Anterior cingulate cortex (tissue), 58 donors: Measurements from ENCODE around the gene RAD50.
"Not testable (repeated sequence)": the region's sequence is repeated elsewhere in the genome, so short reads cannot be mapped to it uniquely, and the experiment has no call there.

Experiments
- DNase-seq, 58 donors: peaks; one replicate each; lab custom pipeline; 2025; lab: John Stamatoyannopoulos, UW

RAD50 gene

DNA sequence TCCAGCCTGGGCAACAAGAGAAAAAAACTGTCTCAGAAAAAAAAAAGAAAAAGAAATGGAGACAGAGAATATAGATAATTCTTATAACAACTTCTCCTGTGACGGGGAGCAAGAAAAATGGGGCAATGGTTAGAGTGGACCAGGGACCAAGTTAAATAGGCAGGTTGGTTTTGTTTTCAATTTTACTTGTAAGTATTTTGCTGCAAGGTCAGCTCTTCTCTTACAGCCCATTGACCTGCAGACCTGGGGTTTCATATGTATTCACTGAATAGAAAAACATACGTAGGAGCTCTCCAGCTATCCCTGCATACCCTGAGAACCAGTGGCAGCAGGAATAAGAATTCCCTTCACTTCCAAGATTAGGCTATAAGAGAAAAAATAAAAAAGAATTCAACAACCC lies 72.0 kb downstream of the RAD50 start:
- DNase-seq: no peak

DNA sequence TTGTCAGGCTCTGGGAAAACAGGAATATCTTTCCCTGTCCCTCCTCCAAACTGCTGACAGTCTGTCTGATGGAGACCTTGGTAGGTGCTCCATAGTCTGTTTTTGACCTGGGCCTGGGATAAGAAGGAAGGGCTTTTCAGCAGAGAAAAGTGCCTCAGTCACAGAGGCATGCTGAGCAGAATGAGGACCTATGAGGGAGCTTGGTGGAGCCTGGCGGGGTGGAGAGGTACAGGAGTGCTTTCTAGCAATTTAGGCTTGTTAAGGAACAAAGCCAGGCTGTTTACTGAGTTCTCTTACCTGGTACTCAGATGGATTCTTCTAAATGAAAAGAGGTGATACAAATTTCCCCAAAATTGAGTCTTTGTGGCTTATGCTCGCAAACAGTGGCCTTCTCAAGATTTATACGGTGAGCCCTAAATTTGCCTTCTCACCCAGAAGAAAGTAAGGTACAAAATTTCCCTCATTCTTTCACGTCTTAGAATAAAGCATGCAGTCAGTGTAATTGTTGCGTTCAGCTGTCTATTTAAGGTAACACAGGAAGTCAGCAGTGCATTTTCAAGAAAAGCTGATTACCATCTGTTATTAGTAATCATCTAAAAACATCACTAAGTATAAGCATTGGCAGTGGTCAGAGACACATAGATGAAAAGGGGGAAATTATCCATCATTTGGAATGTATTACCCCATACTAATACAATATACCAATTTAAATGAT lies 72.6 kb downstream of the RAD50 start:
- DNase-seq: no peak

DNA sequence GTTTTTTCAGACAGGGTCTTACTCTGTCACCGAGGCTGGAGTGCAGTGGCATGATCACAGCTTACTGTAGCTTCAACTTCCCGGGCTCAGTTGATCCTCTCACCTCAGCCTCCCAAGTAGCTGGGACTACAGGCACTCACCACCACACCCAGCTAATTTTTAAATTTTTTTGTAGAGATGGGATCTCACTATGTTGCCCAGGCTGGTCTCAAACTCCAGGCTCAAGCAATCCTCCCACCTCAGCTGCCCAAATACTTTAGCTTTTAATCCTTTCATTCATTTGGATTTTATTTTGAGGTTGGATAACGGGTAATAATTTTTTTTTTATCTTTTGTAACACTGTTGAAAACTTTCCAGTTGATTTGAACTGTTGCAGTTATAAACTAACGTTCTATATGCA lies 76.8 kb downstream of the RAD50 start:
- not testable (repeated sequence) for DNase-seq

DNA sequence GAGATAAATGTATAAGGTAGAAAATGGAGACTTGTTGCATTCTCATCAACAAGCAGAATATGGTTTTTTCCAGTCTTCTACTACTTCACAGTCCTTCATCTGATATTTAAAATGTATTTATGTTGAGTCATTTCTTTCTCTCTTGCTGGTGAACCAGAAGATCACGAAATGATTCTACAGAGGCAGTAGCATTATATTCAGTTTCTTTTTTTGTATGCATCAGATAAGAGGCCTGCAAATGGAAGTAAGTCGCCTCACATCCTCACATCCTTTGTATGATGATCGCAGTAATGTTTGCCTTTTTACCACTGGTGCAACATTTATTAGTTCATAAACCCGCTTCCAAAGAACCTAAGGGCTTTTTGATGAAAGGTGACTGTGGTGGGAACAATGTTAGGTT lies 79.1 kb downstream of the RAD50 start:
- no peak for DNase-seq

DNA sequence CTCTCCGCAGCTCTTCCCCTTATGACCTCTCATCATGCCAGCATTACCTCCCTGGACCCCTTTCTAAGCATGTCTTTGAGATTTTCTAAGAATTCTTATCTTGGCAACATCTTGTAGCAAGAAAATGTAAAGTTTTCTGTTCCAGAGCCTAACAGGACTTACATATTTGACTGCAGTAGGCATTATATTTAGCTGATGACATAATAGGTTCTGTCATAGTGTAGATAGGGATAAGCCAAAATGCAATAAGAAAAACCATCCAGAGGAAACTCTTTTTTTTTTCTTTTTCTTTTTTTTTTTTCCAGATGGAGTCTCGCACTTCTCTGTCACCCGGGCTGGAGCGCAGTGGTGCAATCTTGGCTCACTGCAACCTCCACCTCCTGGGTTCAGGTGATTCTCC lies 80.5 kb downstream of the RAD50 start:
- no peak for DNase-seq

DNA sequence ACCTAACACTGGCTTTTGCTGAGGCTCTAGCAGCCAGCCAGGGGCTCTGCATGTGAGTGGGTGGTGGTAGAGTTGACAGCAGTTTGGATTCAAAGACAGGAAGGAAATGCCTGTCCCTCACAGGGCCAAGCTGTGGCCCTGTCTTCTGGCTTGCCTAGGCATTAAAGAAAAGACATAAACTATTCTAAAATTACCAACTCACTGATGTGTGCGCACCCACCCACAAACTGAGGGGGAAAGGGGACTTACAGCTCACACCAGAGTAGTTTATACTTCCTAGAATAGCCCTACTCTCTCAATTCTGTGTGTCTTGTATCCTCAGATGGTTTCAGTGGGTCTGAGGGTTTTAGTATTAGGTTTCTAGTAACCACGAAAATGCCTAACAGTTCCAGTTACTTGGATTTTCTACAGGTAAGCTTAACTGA lies 82.9 kb downstream of the RAD50 start:
- DNase-seq: no peak

DNA sequence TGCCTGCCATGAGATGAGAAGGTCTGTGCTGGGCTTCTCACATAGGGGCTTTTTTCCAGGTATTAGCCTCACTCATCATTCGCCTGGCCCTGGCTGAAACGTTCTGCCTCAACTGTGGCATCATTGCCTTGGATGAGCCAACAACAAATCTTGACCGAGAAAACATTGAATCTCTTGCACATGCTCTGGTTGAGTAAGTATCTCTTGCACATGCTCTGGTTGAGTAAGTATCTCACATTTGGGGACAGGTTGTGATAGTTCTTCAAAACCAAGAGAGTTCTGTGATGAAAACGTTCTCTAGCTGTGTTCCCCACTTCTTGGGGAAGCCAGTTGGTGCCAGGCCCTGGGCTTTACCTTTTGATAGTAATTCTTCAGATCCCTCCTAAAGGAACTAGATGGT lies 83.8 kb downstream of the RAD50 start:
- DNase-seq: no peak

DNA sequence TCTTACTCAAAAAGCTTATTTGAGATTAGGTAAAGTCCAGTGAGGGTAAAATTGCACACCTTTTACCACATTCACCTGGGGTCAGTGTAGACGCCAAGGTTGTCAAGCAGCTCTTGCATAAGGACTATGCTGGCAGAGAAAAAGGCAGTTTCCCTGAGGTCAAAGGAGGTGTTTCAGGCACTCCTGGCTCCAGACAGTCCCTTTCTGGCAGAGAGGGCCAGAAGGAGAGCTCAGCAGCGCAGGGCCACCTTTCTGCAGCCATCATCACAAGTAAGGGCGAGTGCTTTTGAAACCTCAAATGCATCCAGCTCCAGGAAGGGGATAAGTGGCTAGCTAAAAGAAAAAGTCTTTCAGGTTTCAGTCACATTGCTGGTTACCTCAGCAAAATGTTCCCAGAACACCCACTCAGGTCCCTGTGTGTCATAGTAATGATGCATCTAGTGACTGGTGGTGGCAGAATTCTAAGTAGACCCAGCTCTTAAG lies 84.5 kb downstream of the RAD50 start:
- no peak for DNase-seq

DNA sequence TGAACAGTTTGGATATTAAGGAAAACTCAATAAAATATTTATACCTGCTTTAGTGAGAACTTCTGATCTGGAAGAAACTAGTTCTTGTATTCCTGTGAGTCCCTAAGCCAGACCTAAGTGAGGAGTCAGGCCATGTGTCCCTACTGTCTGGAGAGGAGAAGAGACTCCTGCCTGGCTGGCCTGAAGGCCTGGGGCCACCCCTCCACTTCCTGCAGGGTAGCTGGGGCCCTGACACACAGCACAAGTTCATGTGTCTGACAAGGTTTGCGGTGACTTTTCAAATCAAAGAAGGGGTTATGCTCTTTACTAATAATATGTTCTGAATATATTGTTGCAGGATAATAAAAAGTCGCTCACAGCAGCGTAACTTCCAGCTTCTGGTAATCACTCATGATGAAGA lies 85.1 kb downstream of the RAD50 start:
- DNase-seq: no peak

DNA sequence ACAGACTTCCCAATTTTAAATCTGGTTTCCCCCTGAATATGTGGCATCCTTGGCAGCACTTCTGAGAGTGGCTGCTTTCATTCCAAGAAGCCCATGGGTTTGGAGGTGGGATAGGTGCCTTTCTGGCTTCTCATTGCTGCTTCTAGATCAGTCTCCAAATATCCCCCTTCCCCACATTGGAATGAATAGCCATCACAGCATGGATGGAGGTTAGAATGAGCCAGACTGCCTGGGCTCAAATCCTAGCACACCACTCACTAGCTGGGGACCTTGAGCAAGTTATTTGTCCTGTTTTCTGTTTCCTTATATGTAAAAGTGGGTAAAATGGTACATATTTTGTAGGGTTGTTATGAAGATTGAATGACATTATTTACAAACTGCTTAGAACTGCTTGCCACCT lies 87.4 kb downstream of the RAD50 start:
- no peak for DNase-seq

DNA sequence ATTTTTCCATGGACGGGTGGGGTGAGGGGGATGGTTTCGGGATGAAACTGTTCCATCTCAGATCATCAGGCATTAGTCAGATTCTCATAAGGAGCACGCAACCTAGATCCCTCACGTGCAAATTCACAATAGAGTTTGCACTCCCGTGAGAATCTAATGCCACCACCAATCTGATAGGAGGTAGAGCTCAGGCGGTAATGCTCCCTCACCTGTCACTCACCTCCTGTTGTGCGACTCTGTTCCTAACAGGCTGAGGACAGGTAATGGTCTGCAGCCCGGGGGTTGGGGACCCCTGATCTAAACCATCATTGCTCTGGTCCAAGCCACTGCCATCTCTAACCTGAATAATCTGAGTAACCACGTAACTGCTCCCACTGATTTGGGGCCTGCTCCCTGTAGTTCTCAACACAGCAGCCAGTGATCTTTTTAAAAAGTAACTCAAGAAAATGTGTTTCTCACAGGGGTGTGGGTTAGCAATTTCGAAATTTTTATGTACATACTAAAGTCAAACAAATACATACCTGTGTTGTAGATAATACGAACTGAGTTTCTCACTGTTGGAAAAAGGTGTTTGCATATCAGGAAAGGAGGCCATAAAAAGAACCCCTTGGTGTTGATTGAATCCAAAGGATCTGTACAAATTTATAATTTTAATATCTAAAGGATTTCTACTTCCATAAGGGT lies 89.9 kb downstream of the RAD50 start:
- no peak for DNase-seq

DNA sequence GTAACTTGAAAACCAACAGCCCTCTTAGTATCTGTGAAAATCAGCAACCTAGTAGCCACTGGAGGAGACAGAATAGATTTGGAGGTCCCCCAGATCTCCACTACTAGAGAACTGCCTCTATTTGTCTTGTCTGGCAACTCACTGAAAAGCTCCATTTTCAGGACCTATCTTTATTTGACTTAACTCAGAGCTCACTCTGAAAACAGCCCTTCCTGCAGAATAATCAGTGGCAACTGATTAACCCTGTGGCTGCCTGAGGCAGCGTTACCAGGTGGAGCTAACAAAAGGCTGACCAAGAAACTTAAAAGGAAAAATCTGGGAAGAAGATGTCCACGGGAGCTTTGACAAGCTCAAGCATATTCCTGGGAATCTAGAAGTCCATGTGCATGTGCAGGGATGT lies 90.7 kb downstream of the RAD50 start:
- no peak for DNase-seq

DNA sequence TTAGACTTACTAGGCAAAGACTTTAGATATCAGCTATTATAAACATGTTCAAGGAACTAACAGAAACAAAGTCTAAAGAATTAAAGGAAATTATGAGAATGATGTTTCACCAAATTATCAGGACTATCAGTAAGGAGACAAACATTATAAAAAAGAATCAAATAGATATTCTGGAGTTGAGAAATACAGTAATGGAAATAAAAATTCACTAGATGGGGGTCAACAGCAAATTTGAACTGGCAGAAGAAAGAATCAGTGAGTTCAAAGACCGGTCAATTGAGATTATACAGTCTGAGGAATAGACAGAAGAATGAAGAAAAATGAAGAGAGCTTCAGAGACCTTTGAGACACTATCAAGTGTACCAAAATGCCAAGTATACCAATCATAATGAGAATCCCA lies 91.6 kb downstream of the RAD50 start:
- no peak for DNase-seq

DNA sequence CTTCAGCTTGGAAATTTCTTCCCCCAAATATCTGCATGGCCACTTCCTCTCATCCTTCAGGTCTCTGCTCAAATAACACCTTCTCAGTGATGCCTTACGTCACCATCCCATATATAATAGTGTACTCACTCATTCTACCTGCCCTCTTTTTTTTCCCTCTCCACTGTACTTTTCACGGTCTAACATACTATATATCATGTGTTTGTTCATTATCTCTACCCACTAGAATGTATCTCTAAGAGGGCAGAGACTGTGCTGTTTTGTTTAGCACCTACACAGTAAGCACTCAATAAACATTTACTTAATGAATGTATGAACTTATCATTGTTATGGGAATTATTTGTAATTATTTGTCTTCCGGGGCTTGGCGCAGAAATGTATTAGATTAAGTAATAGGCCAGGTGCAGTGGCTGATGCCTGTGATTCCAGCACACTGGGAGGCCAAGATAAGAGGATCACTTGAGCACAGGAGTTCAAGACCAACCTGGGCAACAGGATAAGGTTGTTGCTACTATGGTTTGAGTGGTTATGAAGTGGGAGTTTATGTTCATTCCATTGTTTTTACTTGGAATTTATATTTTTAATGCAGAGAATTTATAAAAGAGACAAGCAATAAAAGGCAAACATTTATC lies 95.2 kb downstream of the RAD50 start:
- no peak for DNase-seq

DNA sequence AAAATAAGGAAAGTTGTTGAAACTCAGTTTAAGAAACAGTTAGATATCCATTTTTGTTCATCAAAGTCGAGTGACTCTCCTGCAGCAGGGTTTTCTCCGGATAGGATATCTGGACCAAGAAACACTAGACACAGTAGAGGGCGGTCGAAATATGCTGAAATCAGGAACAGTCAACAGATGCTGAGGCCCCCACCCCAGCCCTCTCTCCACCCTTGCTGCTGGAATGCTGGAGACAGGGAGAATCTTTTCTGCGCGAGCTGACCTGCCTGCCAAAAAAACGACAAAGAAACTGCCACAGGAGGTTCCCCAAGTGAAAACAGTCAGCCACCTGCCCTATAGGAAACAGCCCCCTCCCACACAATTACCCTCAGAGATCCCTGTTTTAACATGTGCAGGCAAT lies 96.9 kb downstream of the RAD50 start:
- no peak for DNase-seq

DNA sequence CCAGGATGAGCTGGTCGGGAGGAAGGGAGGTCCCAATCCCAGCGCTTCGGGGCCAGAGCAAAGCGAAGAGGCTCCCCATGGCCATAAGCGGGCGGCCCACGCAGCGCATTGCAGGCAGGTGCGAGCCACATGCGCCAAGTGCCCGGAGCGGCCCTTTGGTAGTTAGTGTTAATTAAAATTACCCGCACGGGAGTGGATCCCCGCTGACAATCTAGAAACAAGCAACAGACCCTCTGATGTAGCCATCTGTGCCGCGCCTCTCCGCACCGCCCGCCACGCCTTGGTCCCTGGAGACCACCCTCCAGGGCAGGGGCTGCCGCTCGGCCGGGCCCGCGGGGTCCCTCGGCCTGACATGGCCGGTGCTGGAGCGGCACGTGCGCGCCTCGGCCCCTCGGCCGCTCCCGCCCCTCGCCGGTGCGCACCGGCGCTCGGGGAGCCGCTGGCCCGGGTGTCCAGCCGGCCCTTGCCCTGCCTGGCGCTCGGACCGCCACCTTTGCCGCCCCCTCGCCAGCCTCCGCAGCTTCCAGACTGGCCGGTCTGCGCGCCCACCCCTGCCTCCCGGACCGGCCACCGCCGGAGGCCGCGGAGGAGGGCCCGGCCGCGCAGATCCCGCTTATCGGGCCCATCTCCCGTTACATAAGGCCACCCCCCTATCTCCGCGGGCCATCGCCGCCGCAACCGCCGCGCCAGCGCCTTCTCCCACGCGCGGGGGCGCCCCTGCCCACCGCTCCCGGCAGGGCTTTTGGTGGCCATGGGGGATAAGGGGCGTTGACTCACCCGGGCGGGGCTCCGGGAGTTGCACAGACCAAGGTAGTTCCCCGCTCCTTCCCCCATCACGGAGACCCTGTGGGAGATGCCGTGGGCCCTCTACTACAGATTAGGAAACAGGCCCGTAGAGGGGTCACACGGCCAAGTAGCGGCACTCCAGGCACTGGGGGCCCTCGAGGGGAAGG lies 99.3 kb downstream of the RAD50 start:
- DNase-seq: peak in 8 of 58 donors; percentile 10 to 33 (median 16)

DNA sequence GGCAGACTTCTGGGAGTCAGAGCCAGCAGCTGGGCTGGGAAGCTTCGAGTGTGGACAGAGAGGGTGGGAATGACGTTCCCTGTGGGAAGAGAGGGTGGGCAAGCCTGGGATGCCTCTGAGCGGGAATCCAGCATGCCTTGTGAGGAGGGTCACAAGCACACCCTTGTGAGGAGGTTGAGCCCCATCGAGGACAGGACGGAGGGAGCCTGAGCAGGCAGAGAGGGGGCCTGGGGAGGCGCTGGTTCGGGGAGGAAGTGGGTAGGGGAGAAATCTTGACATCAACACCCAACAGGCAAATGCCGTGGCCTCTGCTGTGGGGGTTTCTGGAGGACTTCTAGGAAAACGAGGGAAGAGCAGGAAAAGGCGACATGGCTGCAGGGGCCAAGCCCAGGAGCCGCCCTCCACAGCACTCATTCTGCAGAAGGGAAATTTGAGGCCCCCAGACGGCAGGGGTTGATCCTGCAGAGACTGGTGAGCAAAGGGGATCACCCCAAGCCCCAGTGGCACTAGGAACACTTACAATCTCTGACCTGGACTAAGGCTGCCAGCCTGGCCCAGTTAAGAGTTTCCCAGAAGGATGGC lies 100.1 kb downstream of the RAD50 start:
- DNase-seq: no peak

DNA sequence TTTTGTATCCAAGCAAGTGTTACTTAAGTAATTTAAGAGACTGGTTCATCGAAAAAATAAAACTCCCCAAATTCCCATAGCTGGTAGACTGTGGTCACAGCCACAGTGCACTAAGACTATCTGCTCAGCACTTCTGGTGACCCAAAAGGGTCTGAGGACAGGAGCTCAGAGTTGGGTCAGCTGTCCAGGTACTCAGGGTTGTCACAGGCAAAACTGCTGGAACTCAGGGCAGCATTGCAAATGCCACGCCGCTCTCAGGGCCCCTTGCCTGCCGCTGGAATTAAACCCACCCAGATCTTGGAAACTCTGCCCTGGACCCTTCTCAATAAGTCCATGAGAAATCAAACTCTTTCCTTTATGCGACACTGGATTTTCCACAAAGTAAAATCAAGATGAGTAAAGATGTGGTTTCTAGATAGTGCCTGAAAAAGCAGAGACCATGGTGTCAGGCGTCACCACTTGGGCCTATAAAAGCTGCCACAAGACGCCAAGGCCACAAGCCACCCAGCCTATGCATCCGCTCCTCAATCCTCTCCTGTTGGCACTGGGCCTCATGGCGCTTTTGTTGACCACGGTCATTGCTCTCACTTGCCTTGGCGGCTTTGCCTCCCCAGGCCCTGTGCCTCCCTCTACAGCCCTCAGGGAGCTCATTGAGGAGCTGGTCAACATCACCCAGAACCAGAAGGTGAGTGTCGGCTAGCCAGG lies 101.1 kb downstream of the RAD50 start, which contains the start of gene IL13:
Gene IL13, plus strand, starts transcription at position 498 of the 705 bp plus-strand sequence. Its CDS starts 14 bp downstream, at position 512.
- no peak for DNase-seq
